Stimulated activated CD4-positive, alpha-beta T cell treated with anti-CD3 and anti-CD28 coated beads, Interleukin-15, amount 100 ng/mL, for 1 hour (primary cell): ENCODE results near the gene SLC24A3.
"Not testable (repeated sequence)": the region's sequence is repeated elsewhere in the genome, so short reads cannot be mapped to it uniquely, and the experiment has no call there.

ENCODE experiments used
- DNase-seq, 2 donors: peaks; one replicate each; pipeline ENCODE4 v3.0.0-alpha.2; 2020; ENCODE audit warnings: low read depth in 1 of 2, low spot score in 1 of 2

Gene SLC24A3

GRCh38 chr20:19727251-19727847 is 514.9 kb downstream of the SLC24A3 start:
- DNase-seq: no peak

DNA sequence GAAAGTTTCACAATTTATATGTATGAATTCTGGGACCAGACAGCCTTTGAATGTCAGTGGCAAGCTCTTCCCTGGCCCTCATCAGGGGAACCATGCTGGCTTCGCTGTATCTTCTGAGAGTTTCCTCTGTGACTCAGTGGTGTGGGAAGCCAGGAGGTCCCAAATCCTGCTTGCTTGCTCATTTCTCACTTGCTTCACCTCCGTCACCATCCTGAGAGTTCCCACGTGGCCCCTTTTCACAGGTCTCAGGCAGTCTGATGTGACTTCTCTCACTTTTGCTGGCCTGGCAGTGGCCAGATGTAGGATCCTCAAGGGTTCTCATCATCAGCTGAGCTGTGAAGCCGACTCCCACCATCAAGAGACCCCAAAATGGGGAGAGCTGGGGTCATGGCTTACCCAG is 517.2 kb downstream of the SLC24A3 start:
- DNase-seq: no peak

DNA sequence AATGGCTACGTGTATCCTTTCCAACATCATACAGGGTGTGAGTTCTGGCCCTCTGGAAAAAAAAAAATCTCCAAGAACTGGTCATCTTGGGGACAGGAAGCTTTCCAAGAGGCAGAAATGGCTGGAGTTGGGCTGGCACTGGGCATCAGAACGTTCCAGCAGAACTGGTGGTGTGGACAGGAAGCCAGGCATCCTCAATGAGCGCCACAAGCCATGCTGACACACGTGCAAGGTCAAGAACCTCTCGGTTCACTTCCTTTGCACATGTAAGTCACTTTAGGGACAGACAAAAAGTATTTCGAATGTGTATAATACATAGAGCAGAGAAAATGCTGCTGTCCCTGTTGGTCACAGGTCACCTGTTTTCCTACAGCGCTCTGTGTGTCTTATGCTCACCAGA is 518.3 kb downstream of the SLC24A3 start:
- no peak for DNase-seq

DNA sequence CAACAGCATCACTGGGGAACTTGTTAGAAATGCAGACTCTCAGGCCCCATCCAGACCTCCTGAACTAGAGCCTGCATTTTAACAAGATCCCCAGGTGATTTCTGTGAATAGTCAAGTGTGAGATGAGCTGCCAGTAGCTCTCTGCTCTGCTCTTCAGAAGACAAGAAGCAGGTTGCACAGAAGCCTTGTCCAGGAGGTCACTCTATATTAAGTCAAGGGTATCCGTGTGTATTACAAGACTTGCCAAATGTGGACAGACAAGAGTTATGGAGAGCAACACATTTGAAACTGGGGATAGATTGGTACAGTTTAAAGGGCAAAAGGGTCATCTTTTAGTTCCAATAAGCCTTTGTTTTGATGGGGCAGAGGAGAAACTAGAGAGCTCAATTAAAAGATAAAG is 522.4 kb downstream of the SLC24A3 start:
- no peak for DNase-seq

DNA sequence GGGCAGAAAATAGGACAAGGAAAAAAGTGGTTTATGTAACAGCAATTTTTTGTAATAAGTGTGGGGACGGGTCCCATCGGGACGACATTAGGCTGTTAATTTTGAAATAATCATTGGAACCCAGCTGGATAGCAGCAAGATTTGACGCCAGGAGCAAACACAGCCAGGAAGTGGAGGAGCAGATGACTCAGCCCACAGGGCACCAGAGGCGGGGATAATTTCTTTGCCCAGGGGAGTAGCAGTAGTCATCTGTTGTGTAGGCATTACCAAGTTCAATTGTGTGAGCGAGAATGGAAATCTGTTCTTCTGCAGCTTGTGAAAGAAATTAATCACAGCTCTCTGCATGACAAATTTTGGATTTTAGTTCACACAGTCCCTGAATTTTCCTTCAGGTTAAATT is 523.0 kb downstream of the SLC24A3 start:
- no peak for DNase-seq

DNA sequence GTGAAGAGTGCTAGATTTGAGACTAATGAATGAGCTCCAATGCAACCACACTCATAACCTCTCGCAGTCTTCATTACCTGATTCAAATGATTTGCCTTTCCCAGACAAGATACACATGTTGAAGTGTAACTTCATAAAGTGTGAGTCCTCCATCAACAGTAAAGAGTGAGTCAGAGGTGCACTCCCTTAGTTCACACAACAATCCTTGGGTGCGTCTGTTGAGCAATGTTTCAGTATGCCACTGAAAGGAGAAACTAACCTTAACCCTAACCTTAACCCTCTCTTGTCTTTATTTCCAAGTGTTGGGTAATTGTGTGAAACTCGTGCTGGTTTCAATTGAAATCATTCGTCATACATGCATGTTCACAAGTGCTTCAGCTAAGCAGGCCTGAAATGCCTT is 524.6 kb downstream of the SLC24A3 start:
- no peak for DNase-seq

DNA sequence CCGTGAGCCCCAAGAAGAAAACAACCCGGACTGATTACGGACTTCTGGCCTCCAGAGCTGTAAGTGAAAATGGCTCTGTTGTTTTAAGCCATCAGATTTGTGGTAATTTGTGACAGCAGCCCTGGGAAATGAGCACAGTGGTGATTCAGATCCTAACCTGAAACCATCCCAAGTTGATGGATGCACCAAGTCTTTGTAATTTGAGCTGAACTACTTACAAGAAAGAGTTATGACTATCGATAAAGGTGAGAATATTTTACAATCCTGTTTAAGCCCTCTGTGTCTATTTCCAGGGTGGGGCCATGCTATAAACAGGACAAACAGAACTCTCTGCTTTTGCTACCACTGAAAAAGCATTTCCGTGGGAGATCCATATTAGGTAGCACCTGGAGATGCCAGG is 526.5 kb downstream of the SLC24A3 start:
- DNase-seq: no peak

DNA sequence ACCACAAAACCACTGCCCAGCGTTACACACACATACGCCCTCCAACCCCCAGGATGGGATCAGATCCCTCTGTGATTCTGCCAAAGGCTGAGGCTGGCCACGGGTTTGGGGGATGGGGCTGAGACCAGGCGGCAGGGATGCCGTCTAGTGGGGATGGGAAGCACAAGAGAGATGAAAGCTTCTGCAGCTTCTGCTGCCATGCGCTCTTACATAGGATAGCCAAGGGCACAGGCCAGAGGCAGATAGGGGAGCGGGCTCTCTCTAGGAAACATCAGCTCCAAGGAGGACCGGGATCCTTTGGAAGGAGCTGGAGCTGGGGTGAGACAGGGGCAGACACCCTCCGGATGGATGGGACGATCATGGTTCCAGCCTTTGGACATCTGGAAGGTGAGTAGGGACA is 526.9 kb downstream of the SLC24A3 start:
- DNase-seq: no peak

GRCh38 chr20:19740512-19740911 is 528.1 kb downstream of the SLC24A3 start:
- DNase-seq: no peak

GRCh38 chr20:19741924-19742323 is 529.5 kb downstream of the SLC24A3 start:
- no peak for DNase-seq

- no peak for DNase-seq
Observed at GRCh38 chr20:19742974-19743639, 530.7 kb downstream of the SLC24A3 start.

DNA sequence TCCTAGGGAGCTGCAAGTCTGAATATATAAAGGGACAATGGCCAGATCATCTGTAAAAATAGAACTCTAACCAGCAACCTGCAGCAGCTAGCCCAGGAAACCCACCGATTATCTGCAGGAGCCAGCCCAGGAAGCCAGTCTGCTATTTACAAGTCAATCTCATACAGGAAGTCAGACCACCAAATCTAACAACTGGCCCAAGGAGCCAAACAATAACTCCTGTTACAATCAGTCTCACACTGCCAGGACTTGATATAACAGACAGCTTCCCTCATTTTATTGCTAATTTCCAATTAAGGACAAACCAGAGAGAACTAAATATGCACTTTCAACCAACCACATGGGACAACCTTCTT is 531.2 kb downstream of the SLC24A3 start:
- DNase-seq: no peak

DNA sequence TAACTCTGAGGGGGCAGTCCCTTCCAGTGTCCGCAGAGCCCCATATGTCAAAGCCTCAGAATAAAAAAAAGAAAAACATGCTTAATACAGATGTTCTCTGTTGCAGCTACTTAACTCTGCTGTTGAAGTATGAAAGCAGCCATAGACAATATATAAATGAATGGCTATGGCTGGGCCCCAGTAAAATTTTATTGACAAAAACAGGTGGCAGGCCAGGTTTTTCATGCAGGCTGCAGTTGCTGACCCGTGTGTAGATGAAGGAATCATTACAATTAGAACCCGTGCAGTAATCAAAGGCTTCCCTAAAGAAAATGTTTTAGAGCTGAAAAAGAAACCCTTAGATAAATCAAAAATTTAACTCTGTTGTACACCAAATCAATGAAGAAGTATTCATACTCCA is 532.7 kb downstream of the SLC24A3 start:
- DNase-seq: no peak

DNA sequence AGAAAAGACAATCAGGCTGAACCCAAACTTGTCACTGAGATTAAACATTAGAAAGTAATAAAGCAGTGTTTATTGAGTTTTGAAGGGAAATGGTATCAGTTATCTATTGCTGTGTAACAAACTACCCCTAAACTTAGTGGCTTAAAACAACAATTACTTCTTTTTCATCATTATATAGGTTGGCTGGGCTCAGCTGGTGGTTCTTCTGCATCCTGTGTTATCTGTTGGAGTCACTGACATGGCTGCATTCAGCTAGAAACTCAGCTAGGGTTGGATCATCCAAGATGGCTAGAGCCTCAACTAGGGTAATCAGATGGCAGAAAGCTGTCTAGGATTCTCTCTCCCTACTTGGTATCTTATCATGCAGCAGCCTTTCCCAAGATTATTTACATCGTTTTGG is 533.1 kb downstream of the SLC24A3 start:
- no peak for DNase-seq

- no peak for DNase-seq
Observed at GRCh38 chr20:19746396-19746795, 534.0 kb downstream of the SLC24A3 start.

GRCh38 chr20:19747903-19748302 is 535.5 kb downstream of the SLC24A3 start:
- no peak for DNase-seq

DNA sequence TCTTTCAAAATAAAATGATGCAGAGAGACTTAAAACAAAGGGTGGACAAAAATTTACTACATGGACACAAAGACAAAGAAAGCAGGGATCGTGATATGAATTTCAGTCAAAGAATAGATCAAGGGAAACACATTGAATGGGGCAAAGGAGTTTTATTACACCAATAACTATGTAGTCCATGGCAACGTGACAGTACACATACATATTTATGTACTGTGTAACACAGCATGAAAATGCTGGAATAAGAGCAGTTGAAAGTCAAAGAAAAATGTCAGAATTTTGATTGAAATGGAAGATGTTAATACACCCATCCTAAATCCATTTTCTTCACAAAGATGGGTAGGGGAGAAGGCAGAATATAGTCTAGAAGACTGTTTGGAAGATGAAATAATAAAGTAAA is 536.2 kb downstream of the SLC24A3 start:
- no peak for DNase-seq

DNA sequence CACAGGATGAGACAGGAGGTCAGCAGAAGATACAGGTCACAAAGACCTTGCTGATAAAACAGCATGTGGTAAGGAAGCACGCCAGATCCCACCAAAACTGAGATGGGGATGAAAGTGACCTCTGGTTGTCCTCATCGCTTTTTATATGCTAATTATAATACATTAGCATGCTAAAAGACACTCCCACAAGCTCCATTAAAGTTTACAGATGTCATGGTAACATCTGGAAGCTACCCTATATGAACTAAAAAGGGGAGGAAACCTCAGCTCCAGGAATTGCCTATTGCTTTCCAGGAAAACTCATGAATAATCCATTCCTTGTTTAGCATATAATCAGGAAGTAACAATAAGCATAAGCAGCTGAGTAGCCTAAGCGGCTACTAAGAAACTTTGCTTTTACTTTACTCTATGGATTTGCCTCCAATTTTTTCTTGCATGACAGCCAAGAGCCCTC is 537.2 kb downstream of the SLC24A3 start:
- DNase-seq: no peak

DNA sequence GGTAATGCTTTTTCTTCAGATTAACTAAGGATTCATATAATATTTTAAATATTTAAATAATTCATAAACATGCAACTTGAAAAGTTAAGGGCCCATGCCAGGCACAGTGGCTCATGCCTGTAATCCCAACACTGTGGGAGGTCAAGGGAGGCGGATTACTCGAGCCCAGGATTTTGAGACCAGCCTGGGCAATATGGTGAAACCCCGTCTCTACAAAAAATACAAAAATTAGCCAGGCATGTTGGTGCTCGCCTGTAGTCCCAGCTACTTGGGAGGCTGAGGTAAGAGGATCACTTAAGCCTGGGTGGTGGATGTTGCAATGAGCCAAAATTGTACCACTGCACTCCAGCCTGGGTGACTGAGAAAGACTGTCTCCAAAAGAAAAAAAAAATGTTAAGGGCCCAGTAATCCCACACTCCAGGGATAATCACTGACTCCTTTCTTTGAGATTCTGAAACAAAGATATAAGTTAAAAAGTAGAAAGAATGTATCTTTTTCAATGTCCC is 537.7 kb downstream of the SLC24A3 start:
- DNase-seq: no peak

GRCh38 chr20:19750907-19751636 is 538.6 kb downstream of the SLC24A3 start:
- DNase-seq: no peak

- not testable (repeated sequence) for DNase-seq
Observed at GRCh38 chr20:19754201-19754600, 541.8 kb downstream of the SLC24A3 start.

GRCh38 chr20:19756761-19757486 is 544.5 kb downstream of the SLC24A3 start:
- DNase-seq: no peak
